HepG2 (cell line): ENCODE measurements around the gene TPGS1. TPM values are rescaled to one million over a fixed set of nuclear protein-coding genes. Genes with fewer than 3 reads are reported as not detected.

ENCODE experiments used
- CBX1 ChIP-seq: IDR thresholded peaks from one replicate; pipeline ENCODE4 v1.6.1; 2016; ENCODE audit warnings: antibody characterized with exemption, low read depth
- MATR3 ChIP-seq: sonication (generic); formaldehyde crosslinking; IDR thresholded peaks from 2 replicates; pipeline ENCODE4 v1.4.0; 2020; ENCODE audit warnings: missing genetic modification reagents
- MYNN ChIP-seq: sonication (generic); formaldehyde crosslinking; IDR thresholded peaks from 2 replicates; pipeline ENCODE4 v1.4.0; 2020; ENCODE audit warnings: mild to moderate bottlenecking, low read depth, missing genetic modification reagents
- SALL2 ChIP-seq: sonication (generic); formaldehyde crosslinking; IDR thresholded peaks from 2 replicates; pipeline ENCODE4 v1.8.1; 2023; ENCODE audit warnings: mild to moderate bottlenecking, missing genetic modification reagents, inconsistent platforms
- TAF1 ChIP-seq: sonication (generic); formaldehyde crosslinking; IDR thresholded peaks from 2 replicates; pipeline ENCODE4 v1.4.0; 2020; ENCODE audit warnings: missing genetic modification reagents
- TARDBP ChIP-seq: sonication (generic); formaldehyde crosslinking; IDR thresholded peaks from 2 replicates; pipeline ENCODE4 v1.8.0; 2022; ENCODE audit warnings: mild to moderate bottlenecking, missing genetic modification reagents
- XBP1 ChIP-seq: sonication (generic); formaldehyde crosslinking; IDR thresholded peaks from 2 replicates; pipeline ENCODE4 v1.5.0; 2020; ENCODE audit warnings: missing genetic modification reagents
- ZMYM2 ChIP-seq: sonication (generic); formaldehyde crosslinking; IDR thresholded peaks from 2 replicates; pipeline ENCODE4 v1.8.0; 2022; ENCODE audit warnings: mild to moderate bottlenecking, missing genetic modification reagents
- ZNF12 ChIP-seq: sonication (generic); formaldehyde crosslinking; IDR thresholded peaks from 2 replicates; pipeline ENCODE4 v1.5.0; 2020; ENCODE audit warnings: missing genetic modification reagents
- ZSCAN29 ChIP-seq: sonication (generic); formaldehyde crosslinking; conservative IDR thresholded peaks from 2 replicates; pipeline ENCODE4 v1.4.0; 2020; ENCODE audit warnings: mild to moderate bottlenecking, missing genetic modification reagents
- polyA plus RNA-seq, 8 experiments: library from polyadenylated mRNA; depleted of rRNA in 3 of 8; stranded (reverse) in 7 of 8; unstranded in 1 of 8; fragments of >200 nt; fragmentation: Illumina TruSeq in 4 of 8; extraction: Trizol in 4 of 8; gene quantifications; 2 replicates each; pipeline versions ENCODE4 v1.2.1 to v1.2.3, GENCODE V29; 2011 to 2016; ENCODE audit warnings: low read depth in 4 of 8, missing spikeins in 1 of 8, mixed read lengths in 1 of 8; ENCODE audit not compliant: insufficient read depth in 1 of 8
- total RNA-seq, 5 experiments: library from RNA; depleted of rRNA; stranded (reverse); fragments of >200 nt; fragmentation: Illumina TruSeq; extraction: Trizol; gene quantifications; 2 replicates each; pipeline ENCODE4 v1.2.3, GENCODE V29; 2016; ENCODE audit warnings: low read depth in 1 of 5
- TF ChIP-seq, protein P1 (sequence below): sonication (generic); formaldehyde crosslinking; IDR thresholded peaks from 2 replicates; pipeline ENCODE4 v1.8.1; 2022; ENCODE audit warnings: low read depth, mild to moderate bottlenecking, missing genetic modification reagents
- TF ChIP-seq, protein P2 (sequence below): sonication (generic); formaldehyde crosslinking; IDR thresholded peaks from 2 replicates; pipeline ENCODE4 v1.8.0; 2022; ENCODE audit warnings: mild to moderate bottlenecking, missing genetic modification reagents, moderate library complexity
- TF ChIP-seq, protein P3 (sequence below): sonication (generic); formaldehyde crosslinking; IDR thresholded peaks from 2 replicates; pipeline ENCODE4 v1.5.0; 2020; ENCODE audit warnings: mild to moderate bottlenecking, missing genetic modification reagents
- TF ChIP-seq, protein P4 (sequence below): IDR thresholded peaks from 2 replicates; pipeline ENCODE4 v1.6.1; 2016; ENCODE audit warnings: mild to moderate bottlenecking
- TF ChIP-seq, protein P5 (sequence below): sonication (generic); formaldehyde crosslinking; conservative IDR thresholded peaks from 2 replicates; pipeline ENCODE4 v1.4.0; 2020; ENCODE audit warnings: mild to moderate bottlenecking, missing genetic modification reagents, moderate library complexity
- TF ChIP-seq, protein P6 (sequence below): sonication (generic); formaldehyde crosslinking; IDR thresholded peaks from 2 replicates; pipeline ENCODE4 v1.5.0; 2020; ENCODE audit warnings: missing genetic modification reagents

Gene TPGS1
- total and polyA plus RNA-seq, 2 of the 13 experiments (the other 11 are each of a cell fraction or from before 2014, with no cell fraction given): 1.1 to 6.2 TPM

DNA sequence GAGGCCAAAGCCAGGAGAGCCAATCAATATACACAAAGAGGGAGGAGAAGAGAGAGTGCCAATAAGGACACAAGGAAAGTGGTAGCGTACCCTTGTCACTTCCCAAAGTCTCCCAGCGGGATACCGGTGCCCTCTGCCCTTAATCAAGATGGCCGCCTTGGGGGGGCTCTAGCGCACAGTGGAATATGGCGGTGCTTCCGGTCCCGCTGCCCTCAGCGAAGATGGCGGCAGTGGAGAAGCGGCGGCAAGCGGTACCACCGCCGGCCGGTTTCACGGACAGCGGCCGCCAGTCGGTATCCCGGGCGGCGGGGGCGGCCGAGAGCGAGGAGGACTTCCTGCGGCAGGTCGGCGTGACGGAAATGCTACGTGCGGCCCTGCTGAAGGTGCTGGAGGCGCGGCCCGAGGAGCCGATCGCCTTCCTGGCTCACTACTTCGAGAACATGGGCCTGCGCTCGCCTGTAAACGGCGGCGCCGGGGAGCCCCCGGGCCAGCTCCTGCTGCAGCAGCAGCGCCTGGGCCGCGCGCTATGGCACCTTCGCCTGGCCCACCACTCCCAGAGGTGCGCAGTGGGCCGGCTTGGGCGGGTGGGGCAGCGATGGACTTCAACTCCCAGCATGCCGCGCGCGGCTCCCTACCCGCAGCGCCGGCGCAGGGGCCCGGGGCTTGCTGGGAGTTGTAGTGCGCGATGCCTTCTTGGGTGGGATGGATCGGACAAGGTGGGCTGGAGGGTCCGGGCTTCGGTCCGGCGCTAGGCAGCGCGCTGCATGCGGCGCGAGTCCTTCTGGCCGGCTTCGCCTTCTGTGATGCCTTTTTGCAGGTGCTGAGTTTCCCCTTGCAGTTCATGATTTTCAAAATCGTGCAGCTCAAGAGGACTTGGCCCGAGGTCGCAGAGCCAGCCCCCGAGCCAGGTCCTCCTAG lies at the start of gene TPGS1 (continued):
- TF ChIP-seq, protein P1, sequence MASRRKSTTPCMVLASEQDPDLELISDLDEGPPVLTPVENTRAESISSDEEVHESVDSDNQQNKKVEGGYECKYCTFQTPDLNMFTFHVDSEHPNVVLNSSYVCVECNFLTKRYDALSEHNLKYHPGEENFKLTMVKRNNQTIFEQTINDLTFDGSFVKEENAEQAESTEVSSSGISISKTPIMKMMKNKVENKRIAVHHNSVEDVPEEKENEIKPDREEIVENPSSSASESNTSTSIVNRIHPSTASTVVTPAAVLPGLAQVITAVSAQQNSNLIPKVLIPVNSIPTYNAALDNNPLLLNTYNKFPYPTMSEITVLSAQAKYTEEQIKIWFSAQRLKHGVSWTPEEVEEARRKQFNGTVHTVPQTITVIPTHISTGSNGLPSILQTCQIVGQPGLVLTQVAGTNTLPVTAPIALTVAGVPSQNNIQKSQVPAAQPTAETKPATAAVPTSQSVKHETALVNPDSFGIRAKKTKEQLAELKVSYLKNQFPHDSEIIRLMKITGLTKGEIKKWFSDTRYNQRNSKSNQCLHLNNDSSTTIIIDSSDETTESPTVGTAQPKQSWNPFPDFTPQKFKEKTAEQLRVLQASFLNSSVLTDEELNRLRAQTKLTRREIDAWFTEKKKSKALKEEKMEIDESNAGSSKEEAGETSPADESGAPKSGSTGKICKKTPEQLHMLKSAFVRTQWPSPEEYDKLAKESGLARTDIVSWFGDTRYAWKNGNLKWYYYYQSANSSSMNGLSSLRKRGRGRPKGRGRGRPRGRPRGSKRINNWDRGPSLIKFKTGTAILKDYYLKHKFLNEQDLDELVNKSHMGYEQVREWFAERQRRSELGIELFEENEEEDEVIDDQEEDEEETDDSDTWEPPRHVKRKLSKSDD (CRISPR knock-in tag): peak; percentile 95
- TF ChIP-seq TARDBP (no peak; the same call in 1 of the 2 replicates), ZSCAN29 (no peak), MATR3 (no peak), SALL2 (CRISPR knock-in tag) (peak; percentile 64), CBX1 (no peak), XBP1 (no peak), MYNN (CRISPR knock-in tag) (no peak; the same call in 1 of the 2 replicates), ZMYM2 (CRISPR knock-in tag) (no peak; the same call in 1 of the 2 replicates), ZNF12 (CRISPR knock-in tag) (no peak), TAF1 (CRISPR knock-in tag) (peak; percentile 96)
- TF ChIP-seq, protein P2, sequence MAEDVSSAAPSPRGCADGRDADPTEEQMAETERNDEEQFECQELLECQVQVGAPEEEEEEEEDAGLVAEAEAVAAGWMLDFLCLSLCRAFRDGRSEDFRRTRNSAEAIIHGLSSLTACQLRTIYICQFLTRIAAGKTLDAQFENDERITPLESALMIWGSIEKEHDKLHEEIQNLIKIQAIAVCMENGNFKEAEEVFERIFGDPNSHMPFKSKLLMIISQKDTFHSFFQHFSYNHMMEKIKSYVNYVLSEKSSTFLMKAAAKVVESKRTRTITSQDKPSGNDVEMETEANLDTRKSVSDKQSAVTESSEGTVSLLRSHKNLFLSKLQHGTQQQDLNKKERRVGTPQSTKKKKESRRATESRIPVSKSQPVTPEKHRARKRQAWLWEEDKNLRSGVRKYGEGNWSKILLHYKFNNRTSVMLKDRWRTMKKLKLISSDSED (CRISPR knock-in tag): no peak
- TF ChIP-seq, protein P3, sequence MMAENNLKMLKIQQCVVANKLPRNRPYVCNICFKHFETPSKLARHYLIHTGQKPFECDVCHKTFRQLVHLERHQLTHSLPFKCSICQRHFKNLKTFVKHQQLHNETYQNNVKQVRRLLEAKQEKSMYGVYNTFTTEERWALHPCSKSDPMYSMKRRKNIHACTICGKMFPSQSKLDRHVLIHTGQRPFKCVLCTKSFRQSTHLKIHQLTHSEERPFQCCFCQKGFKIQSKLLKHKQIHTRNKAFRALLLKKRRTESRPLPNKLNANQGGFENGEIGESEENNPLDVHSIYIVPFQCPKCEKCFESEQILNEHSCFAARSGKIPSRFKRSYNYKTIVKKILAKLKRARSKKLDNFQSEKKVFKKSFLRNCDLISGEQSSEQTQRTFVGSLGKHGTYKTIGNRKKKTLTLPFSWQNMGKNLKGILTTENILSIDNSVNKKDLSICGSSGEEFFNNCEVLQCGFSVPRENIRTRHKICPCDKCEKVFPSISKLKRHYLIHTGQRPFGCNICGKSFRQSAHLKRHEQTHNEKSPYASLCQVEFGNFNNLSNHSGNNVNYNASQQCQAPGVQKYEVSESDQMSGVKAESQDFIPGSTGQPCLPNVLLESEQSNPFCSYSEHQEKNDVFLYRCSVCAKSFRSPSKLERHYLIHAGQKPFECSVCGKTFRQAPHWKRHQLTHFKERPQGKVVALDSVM (CRISPR knock-in tag): no peak
- TF ChIP-seq, protein P4, sequence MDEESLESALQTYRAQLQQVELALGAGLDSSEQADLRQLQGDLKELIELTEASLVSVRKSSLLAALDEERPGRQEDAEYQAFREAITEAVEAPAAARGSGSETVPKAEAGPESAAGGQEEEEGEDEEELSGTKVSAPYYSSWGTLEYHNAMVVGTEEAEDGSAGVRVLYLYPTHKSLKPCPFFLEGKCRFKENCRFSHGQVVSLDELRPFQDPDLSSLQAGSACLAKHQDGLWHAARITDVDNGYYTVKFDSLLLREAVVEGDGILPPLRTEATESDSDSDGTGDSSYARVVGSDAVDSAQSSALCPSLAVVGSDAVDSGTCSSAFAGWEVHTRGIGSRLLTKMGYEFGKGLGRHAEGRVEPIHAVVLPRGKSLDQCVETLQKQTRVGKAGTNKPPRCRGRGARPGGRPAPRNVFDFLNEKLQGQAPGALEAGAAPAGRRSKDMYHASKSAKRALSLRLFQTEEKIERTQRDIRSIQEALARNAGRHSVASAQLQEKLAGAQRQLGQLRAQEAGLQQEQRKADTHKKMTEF (CRISPR knock-in tag): peak; percentile 76; the same call in 1 of the 2 replicates
- TF ChIP-seq, protein P5, sequence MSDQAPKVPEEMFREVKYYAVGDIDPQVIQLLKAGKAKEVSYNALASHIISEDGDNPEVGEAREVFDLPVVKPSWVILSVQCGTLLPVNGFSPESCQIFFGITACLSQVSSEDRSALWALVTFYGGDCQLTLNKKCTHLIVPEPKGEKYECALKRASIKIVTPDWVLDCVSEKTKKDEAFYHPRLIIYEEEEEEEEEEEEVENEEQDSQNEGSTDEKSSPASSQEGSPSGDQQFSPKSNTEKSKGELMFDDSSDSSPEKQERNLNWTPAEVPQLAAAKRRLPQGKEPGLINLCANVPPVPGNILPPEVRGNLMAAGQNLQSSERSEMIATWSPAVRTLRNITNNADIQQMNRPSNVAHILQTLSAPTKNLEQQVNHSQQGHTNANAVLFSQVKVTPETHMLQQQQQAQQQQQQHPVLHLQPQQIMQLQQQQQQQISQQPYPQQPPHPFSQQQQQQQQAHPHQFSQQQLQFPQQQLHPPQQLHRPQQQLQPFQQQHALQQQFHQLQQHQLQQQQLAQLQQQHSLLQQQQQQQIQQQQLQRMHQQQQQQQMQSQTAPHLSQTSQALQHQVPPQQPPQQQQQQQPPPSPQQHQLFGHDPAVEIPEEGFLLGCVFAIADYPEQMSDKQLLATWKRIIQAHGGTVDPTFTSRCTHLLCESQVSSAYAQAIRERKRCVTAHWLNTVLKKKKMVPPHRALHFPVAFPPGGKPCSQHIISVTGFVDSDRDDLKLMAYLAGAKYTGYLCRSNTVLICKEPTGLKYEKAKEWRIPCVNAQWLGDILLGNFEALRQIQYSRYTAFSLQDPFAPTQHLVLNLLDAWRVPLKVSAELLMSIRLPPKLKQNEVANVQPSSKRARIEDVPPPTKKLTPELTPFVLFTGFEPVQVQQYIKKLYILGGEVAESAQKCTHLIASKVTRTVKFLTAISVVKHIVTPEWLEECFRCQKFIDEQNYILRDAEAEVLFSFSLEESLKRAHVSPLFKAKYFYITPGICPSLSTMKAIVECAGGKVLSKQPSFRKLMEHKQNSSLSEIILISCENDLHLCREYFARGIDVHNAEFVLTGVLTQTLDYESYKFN (CRISPR knock-in tag): no peak; the same call in 1 of the 2 replicates
- TF ChIP-seq, protein P6, sequence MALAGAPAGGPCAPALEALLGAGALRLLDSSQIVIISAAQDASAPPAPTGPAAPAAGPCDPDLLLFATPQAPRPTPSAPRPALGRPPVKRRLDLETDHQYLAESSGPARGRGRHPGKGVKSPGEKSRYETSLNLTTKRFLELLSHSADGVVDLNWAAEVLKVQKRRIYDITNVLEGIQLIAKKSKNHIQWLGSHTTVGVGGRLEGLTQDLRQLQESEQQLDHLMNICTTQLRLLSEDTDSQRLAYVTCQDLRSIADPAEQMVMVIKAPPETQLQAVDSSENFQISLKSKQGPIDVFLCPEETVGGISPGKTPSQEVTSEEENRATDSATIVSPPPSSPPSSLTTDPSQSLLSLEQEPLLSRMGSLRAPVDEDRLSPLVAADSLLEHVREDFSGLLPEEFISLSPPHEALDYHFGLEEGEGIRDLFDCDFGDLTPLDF (CRISPR knock-in tag): 0 out of 2 replicates have a peak, but pooled peaks have one; percentile 13
